Gastrocnemius medialis (tissue), 4 donors: Measurements from ENCODE around the gene PRDM2.

Source experiments
- POLR2A ChIP-seq, 2 donors: fragments of 450-650 bp; IDR thresholded peaks; one replicate each; pipeline ENCODE4 v1.6.1; 2017; ENCODE audit warnings: antibody characterized with exemption in 2 of 2, mild to moderate bottlenecking in 2 of 2, moderate library complexity in 2 of 2
- TF ChIP-seq, protein P1 (sequence below), 5 experiments: fragments of 450-650 bp in 3 of 5; fragments of 200-600 bp in 2 of 5; sonication (generic) in 2 of 5; IDR thresholded peaks in 4 of 5; conservative IDR thresholded peaks in 1 of 5; 1 replicate in 4 of 5; 2 replicates in 1 of 5; pipeline ENCODE4 v1.5.1; 2016 to 2019; ENCODE audit warnings: antibody characterized with exemption in 5 of 5, mild to moderate bottlenecking in 3 of 5, moderate library complexity in 3 of 5

DNA sequence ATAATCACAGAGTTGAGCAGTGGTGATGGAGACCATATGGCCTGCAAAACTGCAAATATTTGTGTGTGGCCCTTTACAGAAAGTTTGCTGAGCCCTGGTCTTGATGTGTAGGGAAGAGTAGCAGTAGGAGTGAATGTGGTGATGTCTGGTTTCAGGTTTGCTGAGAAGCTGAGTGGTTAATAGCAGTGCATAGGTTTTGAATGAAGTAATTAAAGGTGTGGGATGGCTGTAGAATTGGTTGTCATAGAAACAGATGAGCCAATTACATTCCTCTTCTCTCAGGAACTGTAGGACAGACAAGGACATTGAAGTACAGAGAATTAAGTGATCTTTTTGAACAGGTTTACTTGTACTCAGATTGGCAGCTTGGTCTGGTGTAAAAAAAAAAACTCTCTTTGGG is 37.4 kb downstream of the PRDM2 start:
- TF ChIP-seq, protein P1, sequence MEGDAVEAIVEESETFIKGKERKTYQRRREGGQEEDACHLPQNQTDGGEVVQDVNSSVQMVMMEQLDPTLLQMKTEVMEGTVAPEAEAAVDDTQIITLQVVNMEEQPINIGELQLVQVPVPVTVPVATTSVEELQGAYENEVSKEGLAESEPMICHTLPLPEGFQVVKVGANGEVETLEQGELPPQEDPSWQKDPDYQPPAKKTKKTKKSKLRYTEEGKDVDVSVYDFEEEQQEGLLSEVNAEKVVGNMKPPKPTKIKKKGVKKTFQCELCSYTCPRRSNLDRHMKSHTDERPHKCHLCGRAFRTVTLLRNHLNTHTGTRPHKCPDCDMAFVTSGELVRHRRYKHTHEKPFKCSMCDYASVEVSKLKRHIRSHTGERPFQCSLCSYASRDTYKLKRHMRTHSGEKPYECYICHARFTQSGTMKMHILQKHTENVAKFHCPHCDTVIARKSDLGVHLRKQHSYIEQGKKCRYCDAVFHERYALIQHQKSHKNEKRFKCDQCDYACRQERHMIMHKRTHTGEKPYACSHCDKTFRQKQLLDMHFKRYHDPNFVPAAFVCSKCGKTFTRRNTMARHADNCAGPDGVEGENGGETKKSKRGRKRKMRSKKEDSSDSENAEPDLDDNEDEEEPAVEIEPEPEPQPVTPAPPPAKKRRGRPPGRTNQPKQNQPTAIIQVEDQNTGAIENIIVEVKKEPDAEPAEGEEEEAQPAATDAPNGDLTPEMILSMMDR (IDR thresholded peaks at IDR 0.05 in 4 of 5, conservative IDR thresholded peaks at IDR 0.05 in 1 of 5) = no peak
- TF ChIP-seq POLR2A (IDR thresholded peaks at IDR 0.05) = no peak
